SH-SY5Y (cell line): ENCODE data around the gene GLIPR1L2.

Experiments
- GATA2 ChIP-seq: IDR thresholded peaks from 2 replicates; pipeline ENCODE4 v1.6.1; 2011; ENCODE audit warnings: mild to moderate bottlenecking, low read depth, low read length
- GATA3 ChIP-seq: IDR thresholded peaks from 2 replicates; pipeline ENCODE4 v1.6.1; 2011; ENCODE audit warnings: low read depth, mild to moderate bottlenecking, low read length, moderate library complexity

GRCh38 chr12:75481013-75481705 is 90.3 kb downstream of the GLIPR1L2 start:
- TF ChIP-seq GATA2 = no peak
- no peak for TF ChIP-seq GATA3
